Fibroblast of pulmonary artery (primary cell): ENCODE measurements around the gene MTCH2.

Source experiments
- DNase-seq: peaks from one replicate; pipeline ENCODE4 v3.0.0-alpha.2; 2010; ENCODE audit warnings: low read depth
- H3K4me3 ChIP-seq: replicated peaks from 2 replicates; pipeline ENCODE4 v1.5.1; 2011; ENCODE audit warnings: low read depth, mild to moderate bottlenecking, control low read depth, low read length, moderate library complexity
- TF ChIP-seq, protein P1 (sequence below): IDR thresholded peaks from 2 replicates; pipeline ENCODE4 v1.5.1; 2011; ENCODE audit warnings: mild to moderate bottlenecking, control low read depth, low read length, inconsistent platforms; ENCODE audit errors: missing control alignments

The MTCH2 gene

DNA sequence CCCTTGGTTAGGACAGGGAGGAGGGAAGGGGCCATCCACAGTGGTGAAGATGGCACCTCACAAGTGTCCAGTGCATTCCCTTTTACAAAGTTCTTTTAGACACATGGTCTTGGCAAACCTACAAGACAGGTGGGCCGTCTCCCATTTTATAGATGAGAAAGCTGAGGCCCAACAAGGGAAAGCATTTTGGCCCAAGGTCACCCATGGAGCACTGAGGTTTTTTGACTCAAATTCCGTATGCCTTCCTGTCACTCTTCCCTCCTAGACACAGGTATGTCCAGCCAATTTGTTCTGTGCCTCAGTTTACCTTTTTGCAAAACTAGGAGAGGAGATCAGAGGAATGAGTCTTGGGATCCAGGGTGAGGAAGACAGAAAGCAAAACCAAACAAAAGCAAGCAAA lies 49.4 kb downstream of the MTCH2 start:
- no peak overlapping the region for H3K4me3 ChIP-seq
- DNase-seq, result no peak
- TF ChIP-seq, protein P1, sequence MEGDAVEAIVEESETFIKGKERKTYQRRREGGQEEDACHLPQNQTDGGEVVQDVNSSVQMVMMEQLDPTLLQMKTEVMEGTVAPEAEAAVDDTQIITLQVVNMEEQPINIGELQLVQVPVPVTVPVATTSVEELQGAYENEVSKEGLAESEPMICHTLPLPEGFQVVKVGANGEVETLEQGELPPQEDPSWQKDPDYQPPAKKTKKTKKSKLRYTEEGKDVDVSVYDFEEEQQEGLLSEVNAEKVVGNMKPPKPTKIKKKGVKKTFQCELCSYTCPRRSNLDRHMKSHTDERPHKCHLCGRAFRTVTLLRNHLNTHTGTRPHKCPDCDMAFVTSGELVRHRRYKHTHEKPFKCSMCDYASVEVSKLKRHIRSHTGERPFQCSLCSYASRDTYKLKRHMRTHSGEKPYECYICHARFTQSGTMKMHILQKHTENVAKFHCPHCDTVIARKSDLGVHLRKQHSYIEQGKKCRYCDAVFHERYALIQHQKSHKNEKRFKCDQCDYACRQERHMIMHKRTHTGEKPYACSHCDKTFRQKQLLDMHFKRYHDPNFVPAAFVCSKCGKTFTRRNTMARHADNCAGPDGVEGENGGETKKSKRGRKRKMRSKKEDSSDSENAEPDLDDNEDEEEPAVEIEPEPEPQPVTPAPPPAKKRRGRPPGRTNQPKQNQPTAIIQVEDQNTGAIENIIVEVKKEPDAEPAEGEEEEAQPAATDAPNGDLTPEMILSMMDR, result no peak

DNA sequence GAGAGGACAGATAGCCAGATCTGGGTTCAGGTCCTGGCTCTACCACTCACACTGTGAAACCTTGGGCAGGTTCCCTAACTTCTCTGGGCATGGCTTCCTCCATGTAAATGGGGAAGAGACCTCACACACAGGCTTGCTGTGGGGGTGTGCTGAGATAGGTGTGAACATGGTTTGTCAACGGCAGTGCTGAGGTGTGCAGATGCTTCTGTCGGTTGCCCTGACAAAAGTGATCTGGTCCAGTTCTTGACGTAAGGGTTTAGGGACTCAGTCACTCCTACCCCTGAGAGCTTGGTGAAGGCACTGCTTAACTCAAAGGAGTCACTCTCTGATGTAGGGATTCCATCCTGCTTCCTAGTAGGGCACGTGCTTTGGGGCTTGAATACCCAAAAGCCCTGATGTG lies 50.1 kb downstream of the MTCH2 start:
- TF ChIP-seq, protein P1, result no peak
- H3K4me3 ChIP-seq, result no peak overlapping the region
- no peak for DNase-seq

GRCh38 chr11:47591764-47592163 lies 50.6 kb downstream of the MTCH2 start:
- no peak for DNase-seq

GRCh38 chr11:47589977-47590861 lies 52.1 kb downstream of the MTCH2 start:
- DNase-seq, result no peak
- TF ChIP-seq, protein P1, result no peak
- peak overlapping the region; percentile 11 for H3K4me3 ChIP-seq

More at GRCh38 chr11:47591764-47592163, 50.6 kb downstream of the MTCH2 start:
- no peak overlapping the region for H3K4me3 ChIP-seq
- TF ChIP-seq, protein P1, result no peak

DNA sequence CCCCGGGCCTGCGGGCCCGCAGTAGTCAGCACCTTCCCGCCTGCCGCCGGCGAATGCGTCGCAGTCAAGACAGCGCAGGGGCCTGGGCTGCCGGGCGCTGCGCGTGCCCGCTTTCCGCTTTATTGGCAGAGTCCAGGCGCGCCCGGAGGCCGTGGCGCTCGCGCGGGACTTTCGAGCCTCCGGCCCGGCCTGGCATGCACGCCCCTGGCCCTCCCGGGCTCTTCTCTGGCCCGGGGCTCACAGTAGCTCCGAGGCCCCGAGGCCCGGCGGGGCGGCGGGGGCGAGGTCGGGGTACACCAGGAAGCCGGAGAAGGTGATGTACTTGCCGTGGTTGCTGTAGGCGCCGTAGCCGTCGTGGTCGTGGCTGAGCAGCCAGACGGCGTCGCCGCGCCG lies 52.8 kb downstream of the MTCH2 start:
- peak overlapping the region; percentile 11 for H3K4me3 ChIP-seq
- TF ChIP-seq, protein P1, result no peak
- no peak for DNase-seq

DNA sequence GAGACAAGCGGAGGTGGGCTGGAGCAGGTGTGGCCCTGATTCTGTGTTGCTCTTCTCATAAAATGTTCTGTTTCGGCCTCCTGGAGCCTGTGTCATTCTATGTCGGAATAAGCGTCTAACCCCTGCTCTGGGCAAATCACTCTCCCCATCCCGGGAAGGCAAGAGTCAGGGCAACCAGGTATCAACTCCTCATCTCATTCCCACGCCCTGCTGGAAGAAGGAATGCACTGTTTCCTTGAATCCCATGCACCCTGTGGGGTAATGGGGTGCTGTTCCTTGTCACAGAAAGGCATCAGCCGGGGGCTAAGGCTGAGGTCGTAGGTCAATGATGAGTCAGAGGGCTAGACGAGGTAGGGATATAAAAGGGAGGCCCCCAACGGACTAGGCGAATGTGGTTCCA lies 53.2 kb downstream of the MTCH2 start:
- TF ChIP-seq, protein P1, result no peak
- no peak overlapping the region for H3K4me3 ChIP-seq
- DNase-seq, result no peak
